Hematopoietic multipotent progenitor cell (in vitro differentiated cells): ENCODE results near the gene CBFA2T3. TPM values are rescaled to one million over a fixed set of nuclear protein-coding genes. Genes with fewer than 3 reads are reported as not detected.

Source experiments
- DNase-seq, 3 donors: peaks; one replicate each; pipeline ENCODE4 v3.0.0-alpha.2; 2011 to 2015; ENCODE audit warnings: low read depth in 2 of 3, low spot score in 2 of 3
- total RNA-seq: library from RNA; depleted of rRNA; stranded (reverse); fragments of >200 nt; gene quantifications from one replicate; pipeline ENCODE4 v1.2.3, GENCODE V29; 2012

Gene CBFA2T3
- total RNA-seq, 1 donor: 32.0 TPM

- DNase-seq: no peak
Measured at GRCh38 chr16:88828711-88829110, 148.3 kb downstream of the CBFA2T3 start.

DNA sequence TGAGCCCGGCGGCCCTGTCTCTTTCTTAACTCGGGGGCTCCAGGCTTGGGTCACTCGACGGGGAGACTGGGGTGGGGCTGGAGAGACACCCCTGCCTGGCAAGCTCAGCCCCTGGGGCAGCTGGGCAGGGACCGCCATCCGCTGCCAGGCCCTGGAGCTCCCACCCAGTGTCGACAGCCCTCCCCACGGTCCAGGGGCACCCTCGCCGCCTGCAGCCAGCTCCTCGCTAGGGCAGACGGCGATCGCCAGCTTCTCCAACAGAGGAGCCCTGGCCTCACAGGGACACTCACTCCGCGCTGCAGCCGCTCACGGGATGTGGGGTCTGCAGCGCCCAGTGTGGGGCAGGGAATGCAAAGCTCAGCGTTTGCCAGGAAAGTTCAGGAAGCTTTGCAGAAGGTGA lies 149.3 kb downstream of the CBFA2T3 start:
- no peak for DNase-seq

- DNase-seq: no peak
Measured at GRCh38 chr16:88826070-88826840, 150.8 kb downstream of the CBFA2T3 start.

- no peak for DNase-seq
Measured at GRCh38 chr16:88825146-88825545, 151.9 kb downstream of the CBFA2T3 start.

Other genes with a start within 250 kb of the CBFA2T3 start
- 394 TPM for gene PIEZO1, start 192.0 kb downstream of the CBFA2T3 start, total RNA-seq
- 69.7 TPM for gene CDT1, start 173.4 kb downstream of the CBFA2T3 start, total RNA-seq
- 95.9 TPM for gene APRT, start 165.3 kb downstream of the CBFA2T3 start, total RNA-seq
- 20.5 TPM for gene GALNS, start 120.3 kb downstream of the CBFA2T3 start, total RNA-seq
- 42.3 TPM for gene TRAPPC2L, start 120.1 kb downstream of the CBFA2T3 start, total RNA-seq
- gene PABPN1L, start 110.5 kb downstream of the CBFA2T3 start, total RNA-seq: 0.54 TPM
- gene ACSF3, start 116.6 kb upstream of the CBFA2T3 start, total RNA-seq: 46.6 TPM
- gene CDH15, start 194.5 kb upstream of the CBFA2T3 start, total RNA-seq: not detected
- not detected for gene SLC22A31, start 223.3 kb upstream of the CBFA2T3 start, total RNA-seq
- 8.1 TPM for gene ZNF778, start 240.5 kb upstream of the CBFA2T3 start, total RNA-seq